GM23338 (cell line): ENCODE results near the gene CRACR2A. TPM values are rescaled to one million over a fixed set of nuclear protein-coding genes. Genes with fewer than 3 reads are reported as not detected.

Source experiments
- ATAC-seq: fragments of 200-7000 bp; cut with Tn5 transposase; 3 replicates; pipeline ENCODE4 v1.9.1; 2020
- DNase-seq: peaks from one replicate; pipeline ENCODE4 v3.0.0-alpha.2; 2015; ENCODE audit warnings: low spot score
- H2AFZ ChIP-seq: fragments of 200-600 bp; sonication (generic); 2 replicates; pipeline ENCODE4 v1.8.0; 2016; ENCODE audit warnings: antibody characterized with exemption, mild to moderate bottlenecking, moderate library complexity
- H3F3A ChIP-seq: fragments of 200-600 bp; sonication (generic); replicated peaks from 2 replicates; pipeline ENCODE4 v1.8.0; 2017; ENCODE audit warnings: antibody characterized with exemption, mixed run types, low read depth
- H3K27ac ChIP-seq: fragments of 200-600 bp; sonication (generic); 2 replicates; pipeline ENCODE4 v1.6.1; 2016; ENCODE audit warnings: low read depth
- H3K27me3 ChIP-seq: fragments of 200-600 bp; sonication (generic); 2 replicates; pipeline ENCODE4 v1.8.0; 2016; ENCODE audit warnings: mild to moderate bottlenecking, mixed run types, moderate library complexity; ENCODE audit not compliant: insufficient read depth
- H3K36me3 ChIP-seq: fragments of 200-600 bp; sonication (generic); 2 replicates; pipeline ENCODE4 v1.8.0; 2016; ENCODE audit warnings: mild to moderate bottlenecking; ENCODE audit not compliant: insufficient read depth
- H3K4me1 ChIP-seq: fragments of 200-600 bp; sonication (generic); 2 replicates; pipeline ENCODE4 v1.8.0; 2016; ENCODE audit warnings: mild to moderate bottlenecking, moderate library complexity; ENCODE audit not compliant: insufficient read depth
- H3K4me2 ChIP-seq: fragments of 200-600 bp; sonication (generic); 2 replicates; pipeline ENCODE4 v1.7.1; 2017; ENCODE audit warnings: mixed run types
- H3K4me3 ChIP-seq: fragments of 200-600 bp; sonication (generic); 2 replicates; pipeline ENCODE4 v1.6.1; 2016; ENCODE audit warnings: mixed run types
- H3K79me2 ChIP-seq: fragments of 200-600 bp; sonication (generic); replicated peaks from 2 replicates; pipeline ENCODE4 v1.8.0; 2017; ENCODE audit warnings: mild to moderate bottlenecking; ENCODE audit not compliant: insufficient read depth
- H3K9me2 ChIP-seq: fragments of 200-600 bp; sonication (generic); 2 replicates; pipeline ENCODE4 v1.8.0; 2017; ENCODE audit not compliant: insufficient read depth
- H4K20me1 ChIP-seq: fragments of 200-600 bp; sonication (generic); replicated peaks from 2 replicates; pipeline ENCODE4 v1.8.0; 2017; ENCODE audit warnings: mild to moderate bottlenecking; ENCODE audit not compliant: insufficient read depth
- H3K27ac Mint-ChIP-seq: 2 replicates; pipeline ENCODE4 v1.8.0; 2020; ENCODE audit warnings: inconsistent platforms, mild to moderate bottlenecking, moderate library complexity, mixed read lengths
- H3K27me3 Mint-ChIP-seq: 3 replicates; pipeline ENCODE4 v1.8.0; 2022; ENCODE audit warnings: low read depth, mild to moderate bottlenecking, moderate library complexity, mixed read lengths, inconsistent platforms; ENCODE audit not compliant: insufficient read depth, poor library complexity
- H3K36me3 Mint-ChIP-seq: 3 replicates; pipeline ENCODE4 v1.8.0; 2021; ENCODE audit warnings: low read depth, mild to moderate bottlenecking, inconsistent platforms, moderate library complexity, mixed read lengths
- H3K4me1 Mint-ChIP-seq: 3 replicates; pipeline ENCODE4 v1.8.0; 2020; ENCODE audit warnings: mild to moderate bottlenecking, inconsistent platforms, mixed read lengths
- H3K4me3 Mint-ChIP-seq: 3 replicates; pipeline ENCODE4 v1.8.0; 2021; ENCODE audit warnings: moderate library complexity, mild to moderate bottlenecking, inconsistent platforms, mixed read lengths
- H3K9me3 Mint-ChIP-seq: 3 replicates; pipeline ENCODE4 v1.8.0; 2020; ENCODE audit warnings: moderate library complexity, mild to moderate bottlenecking, inconsistent platforms, mixed read lengths
- CREB1 ChIP-seq: fragments of 250-450 bp; sonication (Bioruptor Pico); IDR thresholded peaks from 2 replicates; pipeline ENCODE4 v1.5.0; 2020; ENCODE audit warnings: low read depth, mild to moderate bottlenecking, moderate library complexity
- CTCF ChIP-seq, 2 experiments: fragments of 200-600 bp in 1 of 2; sonication (generic) in 1 of 2; conservative IDR thresholded peaks; 2 replicates each; pipeline versions ENCODE4 v1.5.1 to v1.6.1; 2016 to 2017; ENCODE audit warnings: antibody characterized with exemption in 2 of 2, low read depth in 2 of 2, mild to moderate bottlenecking in 2 of 2, moderate library complexity in 1 of 2
- EZH2 ChIP-seq: fragments of 200-600 bp; sonication (generic); IDR thresholded peaks from one replicate; pipeline ENCODE4 v1.8.0; 2017; ENCODE audit warnings: antibody characterized with exemption, mild to moderate bottlenecking, low read depth; ENCODE audit not compliant: unreplicated experiment
- EZH2phosphoT487 ChIP-seq: fragments of 200-600 bp; sonication (generic); IDR thresholded peaks from one replicate; pipeline ENCODE4 v1.8.1; 2018; ENCODE audit warnings: antibody characterized with exemption; ENCODE audit not compliant: unreplicated experiment
- JUNB ChIP-seq: IDR thresholded peaks from one replicate; pipeline ENCODE4 v1.6.1; 2016; ENCODE audit warnings: antibody characterized with exemption; ENCODE audit not compliant: unreplicated experiment
- NANOG ChIP-seq: IDR thresholded peaks from 2 replicates; pipeline ENCODE4 v1.6.1; 2016; ENCODE audit warnings: antibody characterized with exemption, borderline replicate concordance
- POLR2AphosphoS5 ChIP-seq: IDR thresholded peaks from 2 replicates; pipeline ENCODE4 v1.6.1; 2016; ENCODE audit warnings: antibody characterized with exemption, low read depth
- REST ChIP-seq: IDR thresholded peaks from one replicate; pipeline ENCODE4 v1.6.1; 2018; ENCODE audit warnings: antibody characterized with exemption; ENCODE audit not compliant: unreplicated experiment
- STAT1 ChIP-seq: IDR thresholded peaks from one replicate; pipeline ENCODE4 v1.6.1; 2016; ENCODE audit warnings: antibody characterized with exemption; ENCODE audit not compliant: unreplicated experiment
- ZNF114 ChIP-seq: fragments of 250-450 bp; sonication (Bioruptor Pico); IDR thresholded peaks from 2 replicates; pipeline ENCODE4 v1.5.0; 2020; ENCODE audit warnings: mild to moderate bottlenecking, moderate library complexity
- ZNF331 ChIP-seq: fragments of 250-450 bp; sonication (Bioruptor Pico); IDR thresholded peaks from 2 replicates; pipeline ENCODE4 v1.5.0; 2020; ENCODE audit warnings: low read depth, mild to moderate bottlenecking, moderate library complexity
- polyA plus RNA-seq: library from polyadenylated mRNA; unstranded; fragments of >200 nt; fragmentation: Nextera tagmentation; extraction: Ambion mirVana; gene quantifications from 2 replicates; pipeline ENCODE4 v1.2.1, GENCODE V29; 2016
- total RNA-seq: library from RNA; depleted of rRNA; stranded (reverse); fragments of >200 nt; shearing (Covaris generic); gene quantifications from 2 replicates; pipeline ENCODE4 v1.2.3, GENCODE V29; 2014
- TF ChIP-seq, protein P1 (sequence below): IDR thresholded peaks from 2 replicates; pipeline ENCODE4 v1.6.1; 2016; ENCODE audit warnings: antibody characterized with exemption
- TF ChIP-seq, protein P2 (sequence below): fragments of 250-450 bp; sonication (Bioruptor Pico); IDR thresholded peaks from 2 replicates; pipeline ENCODE4 v1.5.0; 2020; ENCODE audit warnings: mild to moderate bottlenecking, moderate library complexity

CRACR2A gene
- total and polyA plus RNA-seq, 2 experiments from 2014 or later = 1.5 to 3.0 TPM

DNA sequence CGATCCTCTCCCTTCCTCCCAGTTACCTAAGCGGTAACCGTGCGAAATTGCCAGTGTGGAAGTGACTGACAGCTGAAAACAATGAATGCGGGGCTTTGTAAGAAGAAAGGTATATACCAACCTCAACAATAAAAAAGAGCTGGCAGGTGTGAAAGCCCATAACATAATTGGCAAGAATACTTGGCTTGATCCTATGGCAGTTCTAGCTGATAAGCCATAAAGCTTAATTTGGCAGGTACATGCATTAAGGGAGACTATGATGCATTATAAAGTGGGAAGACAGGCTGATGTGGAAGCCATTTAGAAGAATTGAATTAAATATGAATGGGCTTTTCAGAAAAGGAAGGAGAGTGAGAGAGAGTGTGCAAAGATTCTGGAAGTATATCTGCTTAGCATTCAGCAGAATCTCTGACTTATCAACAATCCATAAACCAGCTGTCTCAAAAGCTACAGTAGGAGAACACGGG is 71.3 kb downstream of the CRACR2A start:
- TF ChIP-seq NANOG = no peak
- no peak for TF ChIP-seq REST
- TF ChIP-seq JUNB = no peak
- no peak for TF ChIP-seq POLR2AphosphoS5
- TF ChIP-seq EZH2 = no peak
- no peak for TF ChIP-seq CTCF (conservative IDR thresholded peaks at IDR 0.05; ENCODE audit: low read depth in 2 of 2)
- no peak for TF ChIP-seq CREB1 (CRISPR knock-in tag)
- TF ChIP-seq STAT1 = no peak
- TF ChIP-seq, protein P1, sequence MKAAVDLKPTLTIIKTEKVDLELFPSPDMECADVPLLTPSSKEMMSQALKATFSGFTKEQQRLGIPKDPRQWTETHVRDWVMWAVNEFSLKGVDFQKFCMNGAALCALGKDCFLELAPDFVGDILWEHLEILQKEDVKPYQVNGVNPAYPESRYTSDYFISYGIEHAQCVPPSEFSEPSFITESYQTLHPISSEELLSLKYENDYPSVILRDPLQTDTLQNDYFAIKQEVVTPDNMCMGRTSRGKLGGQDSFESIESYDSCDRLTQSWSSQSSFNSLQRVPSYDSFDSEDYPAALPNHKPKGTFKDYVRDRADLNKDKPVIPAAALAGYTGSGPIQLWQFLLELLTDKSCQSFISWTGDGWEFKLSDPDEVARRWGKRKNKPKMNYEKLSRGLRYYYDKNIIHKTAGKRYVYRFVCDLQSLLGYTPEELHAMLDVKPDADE = no peak
- TF ChIP-seq EZH2phosphoT487 = no peak
- TF ChIP-seq ZNF114 (CRISPR knock-in tag) = no peak
- TF ChIP-seq, protein P2, sequence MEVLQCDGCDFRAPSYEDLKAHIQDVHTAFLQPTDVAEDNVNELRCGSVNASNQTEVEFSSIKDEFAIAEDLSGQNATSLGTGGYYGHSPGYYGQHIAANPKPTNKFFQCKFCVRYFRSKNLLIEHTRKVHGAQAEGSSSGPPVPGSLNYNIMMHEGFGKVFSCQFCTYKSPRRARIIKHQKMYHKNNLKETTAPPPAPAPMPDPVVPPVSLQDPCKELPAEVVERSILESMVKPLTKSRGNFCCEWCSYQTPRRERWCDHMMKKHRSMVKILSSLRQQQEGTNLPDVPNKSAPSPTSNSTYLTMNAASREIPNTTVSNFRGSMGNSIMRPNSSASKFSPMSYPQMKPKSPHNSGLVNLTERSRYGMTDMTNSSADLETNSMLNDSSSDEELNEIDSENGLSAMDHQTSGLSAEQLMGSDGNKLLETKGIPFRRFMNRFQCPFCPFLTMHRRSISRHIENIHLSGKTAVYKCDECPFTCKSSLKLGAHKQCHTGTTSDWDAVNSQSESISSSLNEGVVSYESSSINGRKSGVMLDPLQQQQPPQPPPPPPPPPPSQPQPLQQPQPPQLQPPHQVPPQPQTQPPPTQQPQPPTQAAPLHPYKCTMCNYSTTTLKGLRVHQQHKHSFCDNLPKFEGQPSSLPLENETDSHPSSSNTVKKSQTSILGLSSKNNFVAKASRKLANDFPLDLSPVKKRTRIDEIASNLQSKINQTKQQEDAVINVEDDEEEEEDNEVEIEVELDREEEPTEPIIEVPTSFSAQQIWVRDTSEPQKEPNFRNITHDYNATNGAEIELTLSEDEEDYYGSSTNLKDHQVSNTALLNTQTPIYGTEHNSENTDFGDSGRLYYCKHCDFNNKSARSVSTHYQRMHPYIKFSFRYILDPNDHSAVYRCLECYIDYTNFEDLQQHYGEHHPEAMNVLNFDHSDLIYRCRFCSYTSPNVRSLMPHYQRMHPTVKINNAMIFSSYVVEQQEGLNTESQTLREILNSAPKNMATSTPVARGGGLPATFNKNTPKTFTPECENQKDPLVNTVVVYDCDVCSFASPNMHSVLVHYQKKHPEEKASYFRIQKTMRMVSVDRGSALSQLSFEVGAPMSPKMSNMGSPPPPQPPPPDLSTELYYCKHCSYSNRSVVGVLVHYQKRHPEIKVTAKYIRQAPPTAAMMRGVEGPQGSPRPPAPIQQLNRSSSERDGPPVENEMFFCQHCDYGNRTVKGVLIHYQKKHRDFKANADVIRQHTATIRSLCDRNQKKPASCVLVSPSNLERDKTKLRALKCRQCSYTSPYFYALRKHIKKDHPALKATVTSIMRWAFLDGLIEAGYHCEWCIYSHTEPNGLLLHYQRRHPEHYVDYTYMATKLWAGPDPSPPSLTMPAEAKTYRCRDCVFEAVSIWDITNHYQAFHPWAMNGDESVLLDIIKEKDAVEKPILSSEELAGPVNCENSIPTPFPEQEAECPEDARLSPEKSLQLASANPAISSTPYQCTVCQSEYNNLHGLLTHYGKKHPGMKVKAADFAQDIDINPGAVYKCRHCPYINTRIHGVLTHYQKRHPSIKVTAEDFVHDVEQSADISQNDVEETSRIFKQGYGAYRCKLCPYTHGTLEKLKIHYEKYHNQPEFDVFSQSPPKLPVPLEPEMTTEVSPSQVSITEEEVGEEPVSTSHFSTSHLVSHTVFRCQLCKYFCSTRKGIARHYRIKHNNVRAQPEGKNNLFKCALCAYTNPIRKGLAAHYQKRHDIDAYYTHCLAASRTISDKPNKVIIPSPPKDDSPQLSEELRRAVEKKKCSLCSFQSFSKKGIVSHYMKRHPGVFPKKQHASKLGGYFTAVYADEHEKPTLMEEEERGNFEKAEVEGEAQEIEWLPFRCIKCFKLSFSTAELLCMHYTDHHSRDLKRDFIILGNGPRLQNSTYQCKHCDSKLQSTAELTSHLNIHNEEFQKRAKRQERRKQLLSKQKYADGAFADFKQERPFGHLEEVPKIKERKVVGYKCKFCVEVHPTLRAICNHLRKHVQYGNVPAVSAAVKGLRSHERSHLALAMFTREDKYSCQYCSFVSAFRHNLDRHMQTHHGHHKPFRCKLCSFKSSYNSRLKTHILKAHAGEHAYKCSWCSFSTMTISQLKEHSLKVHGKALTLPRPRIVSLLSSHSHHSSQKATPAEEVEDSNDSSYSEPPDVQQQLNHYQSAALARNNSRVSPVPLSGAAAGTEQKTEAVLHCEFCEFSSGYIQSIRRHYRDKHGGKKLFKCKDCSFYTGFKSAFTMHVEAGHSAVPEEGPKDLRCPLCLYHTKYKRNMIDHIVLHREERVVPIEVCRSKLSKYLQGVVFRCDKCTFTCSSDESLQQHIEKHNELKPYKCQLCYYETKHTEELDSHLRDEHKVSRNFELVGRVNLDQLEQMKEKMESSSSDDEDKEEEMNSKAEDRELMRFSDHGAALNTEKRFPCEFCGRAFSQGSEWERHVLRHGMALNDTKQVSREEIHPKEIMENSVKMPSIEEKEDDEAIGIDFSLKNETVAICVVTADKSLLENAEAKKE = no peak
- TF ChIP-seq ZNF331 (CRISPR knock-in tag) = no peak
- no peak overlapping the region for H3K4me2 ChIP-seq
- no peak for DNase-seq
- H3K36me3 ChIP-seq = no peaks in the 10 kb centered on the region
- no peak for ATAC-seq
- H2AFZ ChIP-seq = no peak overlapping the region
- H3K27ac Mint-ChIP-seq = no peak overlapping the region
- H3K4me1 ChIP-seq = no peaks in the 10 kb centered on the region
- no peak overlapping the region for H3K4me3 Mint-ChIP-seq
- no peaks in the 10 kb centered on the region for H3K9me2 ChIP-seq
- no peak overlapping the region for H3K4me3 ChIP-seq
- H3K36me3 Mint-ChIP-seq = no peaks in the 10 kb centered on the region
- H4K20me1 ChIP-seq = no peaks in the 10 kb centered on the region
- H3K79me2 ChIP-seq = no peaks in the 10 kb centered on the region
- no peaks in the 10 kb centered on the region for H3K9me3 Mint-ChIP-seq
- no peaks in the 10 kb centered on the region for H3F3A ChIP-seq
- H3K27me3 ChIP-seq = no peaks in the 10 kb centered on the region
- no peaks in the 10 kb centered on the region for H3K27me3 Mint-ChIP-seq
- H3K27ac ChIP-seq = no peak overlapping the region
- H3K4me1 Mint-ChIP-seq = peaks cover 4% of the 10 kb centered on the region; the same call in 2 of the 3 replicates
